Effector memory CD4-positive, alpha-beta T cell (primary cell): ENCODE data around the gene CDK5RAP2.

Source experiments
- DNase-seq, 3 donors: peaks; one replicate each; pipeline ENCODE4 v3.0.0-alpha.2; 2020
- H3K27ac ChIP-seq: 2 replicates; pipeline ENCODE4 v1.7.0; 2013; ENCODE audit warnings: mild to moderate bottlenecking, low read length, moderate library complexity; ENCODE audit not compliant: insufficient read depth, poor library complexity, severe bottlenecking
- H3K27me3 ChIP-seq: replicated peaks from 2 replicates; pipeline ENCODE4 v1.7.0; 2013; ENCODE audit warnings: mild to moderate bottlenecking, low read length; ENCODE audit not compliant: insufficient read depth, control insufficient read depth, poor library complexity, severe bottlenecking
- H3K36me3 ChIP-seq: 2 replicates; pipeline ENCODE4 v1.7.0; 2013; ENCODE audit warnings: mild to moderate bottlenecking, low read length, moderate library complexity; ENCODE audit not compliant: control insufficient read depth, insufficient read depth
- H3K4me1 ChIP-seq: 2 replicates; pipeline ENCODE4 v1.7.0; 2013; ENCODE audit warnings: low read length, mild to moderate bottlenecking; ENCODE audit not compliant: control insufficient read depth, insufficient read depth, poor library complexity, severe bottlenecking
- H3K4me3 ChIP-seq: 2 replicates; pipeline ENCODE4 v1.7.0; 2013; ENCODE audit warnings: low read length, low read depth, mild to moderate bottlenecking; ENCODE audit not compliant: insufficient read depth, poor library complexity, severe bottlenecking
- H3K9me3 ChIP-seq: 2 replicates; pipeline ENCODE4 v1.7.0; 2013; ENCODE audit warnings: mild to moderate bottlenecking, low read length, moderate library complexity; ENCODE audit not compliant: control insufficient read depth

CDK5RAP2 gene

DNA sequence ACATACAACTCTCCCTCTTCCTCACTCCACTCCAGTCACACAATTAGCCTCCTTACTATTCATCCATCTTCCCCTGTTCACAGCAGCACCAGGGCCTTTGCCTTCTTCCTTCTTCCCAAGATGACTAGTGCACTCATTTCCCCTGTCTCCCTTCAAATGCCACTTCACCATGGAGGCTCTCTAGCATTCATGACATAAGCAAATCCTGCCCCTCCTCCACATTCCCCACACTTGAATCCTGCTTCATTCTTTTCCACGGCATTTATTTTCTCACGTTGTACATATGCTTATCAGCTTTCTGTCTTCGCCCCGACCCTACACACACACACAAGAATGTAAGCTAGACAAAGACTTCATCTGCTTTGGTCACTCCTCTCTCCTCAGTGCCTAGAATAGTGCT, 133.3 kb downstream of the CDK5RAP2 start:
- H3K27ac ChIP-seq, result no peak overlapping the region

DNA sequence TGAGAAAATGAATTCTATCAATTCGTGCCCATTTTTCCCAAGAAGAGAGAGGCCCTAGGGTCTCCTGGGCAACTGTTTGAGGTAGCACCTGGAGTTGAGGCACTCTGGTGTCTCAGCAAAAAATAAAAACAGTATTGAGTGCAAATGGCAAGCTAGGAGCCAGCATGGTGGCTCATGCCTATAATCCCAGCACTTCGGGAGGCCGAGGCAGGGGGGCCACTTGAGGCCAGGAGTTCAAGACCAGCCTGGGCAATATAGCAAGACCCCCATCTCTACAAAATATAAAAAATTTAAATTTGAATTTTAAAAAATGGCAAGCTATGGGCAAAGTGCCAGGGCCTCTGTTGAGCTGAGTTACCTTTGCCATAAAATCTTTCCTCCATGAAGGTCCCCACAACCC, 136.0 kb downstream of the CDK5RAP2 start:
- peaks cover 4% of the 10 kb centered on the region for H3K4me1 ChIP-seq
- no peaks in the 10 kb centered on the region for H3K27me3 ChIP-seq
- peaks cover 22% of the 10 kb centered on the region for H3K36me3 ChIP-seq
- H3K27ac ChIP-seq, result no peak overlapping the region
- no peak for DNase-seq
- no peak overlapping the region for H3K4me3 ChIP-seq
- no peaks in the 10 kb centered on the region for H3K9me3 ChIP-seq

More for the DNA sequence above, 133.3 kb downstream of the CDK5RAP2 start:
- Histone ChIP-seq H3K4me1 (peaks cover 4% of the 10 kb centered on the region), H3K4me3 (no peak overlapping the region), H3K9me3 (no peaks in the 10 kb centered on the region), H3K36me3 (peaks cover 17% of the 10 kb centered on the region), H3K27me3 (no peaks in the 10 kb centered on the region)
- no peak for DNase-seq

DNA sequence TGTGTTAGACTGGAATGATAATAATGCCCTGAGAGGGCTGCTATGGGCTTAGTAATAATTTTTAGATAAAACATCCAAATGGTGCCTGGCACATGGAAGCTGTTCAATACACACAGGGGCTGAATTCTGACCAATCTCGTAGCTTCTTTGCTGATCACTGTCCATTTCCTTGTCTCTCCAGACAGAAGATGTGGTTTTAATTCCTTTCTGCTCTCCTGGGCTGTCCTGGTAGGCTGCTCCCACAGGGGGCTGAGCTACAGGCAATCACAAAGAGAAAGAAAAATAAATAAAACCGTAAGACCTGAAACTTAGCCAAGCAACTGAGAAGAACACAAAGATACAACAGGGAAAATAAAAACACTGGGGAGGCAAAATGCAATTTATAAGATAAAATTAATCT, 136.5 kb downstream of the CDK5RAP2 start:
- Histone ChIP-seq H3K9me3 (no peaks in the 10 kb centered on the region), H3K36me3 (peaks cover 27% of the 10 kb centered on the region), H3K27me3 (no peaks in the 10 kb centered on the region), H3K4me3 (no peak overlapping the region), H3K4me1 (peaks cover 4% of the 10 kb centered on the region), H3K27ac (no peak overlapping the region)
- no peak for DNase-seq

DNA sequence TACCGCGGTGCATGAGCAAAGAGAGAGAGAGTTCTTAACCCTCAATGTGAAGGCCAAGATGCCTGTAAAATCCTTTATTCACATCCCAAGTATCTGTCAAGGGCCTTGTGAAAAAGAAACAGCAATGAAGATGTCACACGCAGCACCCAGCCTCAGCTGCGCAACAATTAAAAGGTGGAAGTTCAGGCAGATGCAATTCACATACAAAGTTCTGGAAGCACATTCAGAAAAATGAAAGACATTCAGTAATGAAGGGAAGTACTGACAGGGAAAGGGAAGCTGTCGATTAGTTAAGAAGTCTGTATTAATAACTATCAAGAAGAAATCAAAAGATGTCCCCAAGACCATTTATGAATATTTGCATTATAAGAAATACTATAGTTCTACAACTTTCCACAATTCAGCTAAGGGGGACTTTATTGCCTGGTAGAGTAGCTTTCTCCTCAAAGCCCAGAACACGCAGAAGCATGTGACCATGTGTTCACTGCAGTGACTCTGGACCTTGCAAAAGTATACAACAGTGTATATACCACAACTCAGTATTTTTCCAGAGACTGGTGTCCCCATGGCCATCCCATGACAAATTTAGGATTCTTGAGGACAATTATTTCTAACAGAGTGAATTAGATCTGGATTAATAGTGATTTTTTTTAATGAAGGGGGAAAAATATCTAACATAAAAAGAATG, 137.5 kb downstream of the CDK5RAP2 start:
- H3K4me3 ChIP-seq, result no peak overlapping the region
- H3K36me3 ChIP-seq, result peaks cover 34% of the 10 kb centered on the region
- H3K9me3 ChIP-seq, result no peaks in the 10 kb centered on the region
- DNase-seq, result no peak
- H3K4me1 ChIP-seq, result peaks cover 4% of the 10 kb centered on the region
- no peaks in the 10 kb centered on the region for H3K27me3 ChIP-seq
- no peak overlapping the region for H3K27ac ChIP-seq

DNA sequence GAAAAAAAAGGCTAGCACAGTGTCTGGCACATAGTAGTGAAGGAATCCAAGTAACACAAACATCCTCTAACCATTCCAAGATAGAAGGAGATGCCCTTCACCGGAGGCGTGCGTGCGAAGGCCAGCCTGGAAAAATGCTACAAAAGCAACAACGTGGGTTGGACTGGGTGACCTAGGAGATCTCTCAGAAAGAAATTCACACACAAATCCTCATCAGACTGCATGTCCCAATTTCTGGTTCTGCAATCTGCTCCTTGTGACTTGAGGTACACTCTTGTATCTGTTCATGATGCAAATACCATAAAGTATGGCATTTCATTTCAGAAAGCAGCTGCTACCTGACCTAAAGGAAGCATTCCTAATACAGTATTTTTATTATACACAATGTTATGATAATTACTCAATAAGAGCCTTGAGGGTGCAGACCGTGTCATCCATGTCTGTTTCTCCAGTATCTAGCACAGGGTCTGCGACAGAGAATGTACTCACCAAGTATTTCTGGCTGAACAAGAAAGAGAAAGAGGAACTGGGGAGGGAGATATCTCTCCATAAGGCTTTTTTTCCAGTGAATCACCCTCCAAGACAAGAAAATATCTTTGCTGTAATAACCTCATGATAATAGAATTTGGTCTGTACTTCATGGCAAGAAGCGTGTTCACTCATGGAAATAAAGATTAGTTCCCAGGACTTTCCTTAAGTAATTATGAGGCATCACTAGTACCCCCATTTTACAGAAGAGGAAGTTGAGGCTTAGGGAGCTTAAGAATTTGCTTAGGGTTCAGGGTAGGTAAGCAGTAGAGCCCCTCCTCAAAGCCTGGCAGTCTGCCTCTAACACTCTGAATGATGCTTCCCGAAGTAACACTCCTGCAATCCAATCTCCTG, 138.3 kb downstream of the CDK5RAP2 start:
- Histone ChIP-seq H3K36me3 (peaks cover 38% of the 10 kb centered on the region), H3K9me3 (no peaks in the 10 kb centered on the region), H3K4me1 (peaks cover 3% of the 10 kb centered on the region), H3K4me3 (no peak overlapping the region), H3K27ac (no peak overlapping the region), H3K27me3 (no peaks in the 10 kb centered on the region)
- DNase-seq, result no peak

DNA sequence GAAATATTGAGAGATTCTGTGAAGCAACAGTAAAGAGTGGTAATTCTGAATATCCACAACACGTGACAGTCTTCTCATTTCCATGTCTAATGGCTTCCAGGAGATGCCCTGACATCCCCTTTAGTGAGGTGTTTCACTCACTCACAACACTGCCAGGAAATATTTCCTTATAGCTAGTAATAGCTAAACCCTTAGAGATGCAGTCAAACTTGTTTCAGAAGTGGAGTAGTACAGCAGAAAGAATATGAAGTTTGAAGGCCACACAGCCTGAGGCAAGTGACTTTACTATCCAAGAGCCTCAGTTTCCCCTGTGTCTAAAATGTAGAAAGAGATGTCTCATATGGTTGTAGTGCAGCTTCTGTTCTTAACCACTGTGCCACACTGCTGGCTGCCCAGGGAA, 139.2 kb downstream of the CDK5RAP2 start:
- Histone ChIP-seq H3K9me3 (no peaks in the 10 kb centered on the region), H3K27me3 (no peaks in the 10 kb centered on the region), H3K4me1 (no peaks in the 10 kb centered on the region), H3K27ac (no peak overlapping the region), H3K36me3 (peaks cover 38% of the 10 kb centered on the region), H3K4me3 (no peak overlapping the region)
- no peak for DNase-seq

DNA sequence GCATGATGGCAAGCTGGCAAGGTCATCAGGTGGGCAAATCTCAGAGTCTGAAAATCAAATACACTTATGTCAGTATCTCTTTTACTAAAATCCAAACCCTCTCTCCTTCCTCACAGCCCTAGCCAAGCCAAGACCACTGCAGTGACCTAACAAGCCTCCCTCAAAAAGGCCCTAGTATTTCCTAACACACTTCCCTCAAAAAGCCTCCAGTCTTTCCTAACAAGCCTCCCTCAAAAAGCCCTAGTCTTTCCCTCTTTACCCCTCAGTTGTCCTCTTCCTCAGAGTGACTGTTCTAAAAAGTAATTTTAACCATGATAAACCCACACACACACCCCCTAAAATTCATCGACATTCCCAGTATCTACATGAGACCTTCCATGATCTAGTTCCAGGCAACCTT, 140.0 kb downstream of the CDK5RAP2 start:
- H3K27ac ChIP-seq, result no peak overlapping the region
- H3K27me3 ChIP-seq, result no peaks in the 10 kb centered on the region
- no peaks in the 10 kb centered on the region for H3K9me3 ChIP-seq
- no peak overlapping the region for H3K4me3 ChIP-seq
- DNase-seq, result no peak
- peaks cover 38% of the 10 kb centered on the region for H3K36me3 ChIP-seq
- no peaks in the 10 kb centered on the region for H3K4me1 ChIP-seq

DNA sequence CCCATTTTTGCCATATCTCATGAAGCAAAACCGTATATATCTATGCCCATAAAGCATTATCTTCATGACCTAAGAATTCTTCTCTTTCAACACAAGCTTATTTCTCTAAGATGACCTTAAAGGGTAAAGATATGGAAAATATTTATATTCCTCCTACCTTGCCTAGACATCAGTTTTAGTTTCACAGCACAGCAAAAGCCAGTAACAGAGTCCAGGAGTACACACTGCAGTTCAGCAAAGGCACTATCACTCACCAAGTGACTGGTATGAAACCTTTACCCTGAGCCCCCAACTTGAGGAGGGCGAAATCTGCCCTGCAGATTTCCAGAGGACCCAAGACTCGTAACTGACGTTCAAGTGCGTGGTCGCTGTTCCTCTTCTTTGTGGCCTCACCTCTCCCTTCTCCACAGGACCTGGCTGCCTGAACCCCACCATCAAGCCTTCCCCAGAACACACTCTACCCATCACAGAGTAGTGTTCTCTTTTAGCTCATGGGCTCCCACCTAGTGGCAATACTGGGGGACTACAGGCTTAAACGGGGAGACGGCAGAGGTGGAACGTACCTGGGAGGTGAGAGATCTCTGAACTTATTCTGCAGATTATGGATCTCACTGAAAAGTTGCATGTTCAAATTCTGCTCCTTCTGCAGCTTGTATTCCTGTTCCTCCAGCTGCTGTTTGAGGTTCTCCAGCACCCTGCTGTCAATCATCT, 141.0 kb downstream of the CDK5RAP2 start:
- no peaks in the 10 kb centered on the region for H3K4me1 ChIP-seq
- no peaks in the 10 kb centered on the region for H3K27me3 ChIP-seq
- no peaks in the 10 kb centered on the region for H3K9me3 ChIP-seq
- no peak overlapping the region for H3K27ac ChIP-seq
- DNase-seq, result no peak
- H3K36me3 ChIP-seq, result peaks cover 35% of the 10 kb centered on the region
- H3K4me3 ChIP-seq, result no peak overlapping the region

DNA sequence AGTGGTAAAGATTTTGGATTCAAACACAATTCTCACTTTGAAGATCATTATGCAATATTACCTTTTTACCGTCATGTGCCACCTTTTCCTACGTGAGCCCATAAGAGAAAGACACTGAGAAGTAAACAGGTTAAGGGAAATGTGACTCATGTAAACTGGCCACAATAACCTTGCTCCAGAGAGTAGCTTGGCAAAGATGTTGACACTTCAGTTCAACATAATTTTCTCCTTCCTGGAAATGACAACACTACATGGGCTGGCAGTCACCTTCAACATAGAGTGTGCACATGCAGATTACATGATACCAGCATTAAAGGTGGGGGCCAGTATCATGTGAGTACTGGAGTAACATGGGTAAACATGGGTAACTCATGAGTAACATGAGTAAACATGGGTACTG, 141.9 kb downstream of the CDK5RAP2 start:
- Histone ChIP-seq H3K36me3 (peaks cover 26% of the 10 kb centered on the region), H3K4me3 (no peak overlapping the region), H3K9me3 (no peaks in the 10 kb centered on the region), H3K27ac (no peak overlapping the region), H3K27me3 (no peaks in the 10 kb centered on the region), H3K4me1 (no peaks in the 10 kb centered on the region)
- no peak for DNase-seq
